G401.6 (cell line): ENCODE data around the gene PGGHG.
"Not testable (repeated sequence)": the region's sequence is repeated elsewhere in the genome, so short reads cannot be mapped to it uniquely, and the experiment has no call there.

Source experiments
- FAIRE-seq: peaks from 2 replicates; lab custom pipeline; 2012; peaks lifted over from hg19 to GRCh38; lab: Jason Lieb, UNC

The PGGHG gene

DNA sequence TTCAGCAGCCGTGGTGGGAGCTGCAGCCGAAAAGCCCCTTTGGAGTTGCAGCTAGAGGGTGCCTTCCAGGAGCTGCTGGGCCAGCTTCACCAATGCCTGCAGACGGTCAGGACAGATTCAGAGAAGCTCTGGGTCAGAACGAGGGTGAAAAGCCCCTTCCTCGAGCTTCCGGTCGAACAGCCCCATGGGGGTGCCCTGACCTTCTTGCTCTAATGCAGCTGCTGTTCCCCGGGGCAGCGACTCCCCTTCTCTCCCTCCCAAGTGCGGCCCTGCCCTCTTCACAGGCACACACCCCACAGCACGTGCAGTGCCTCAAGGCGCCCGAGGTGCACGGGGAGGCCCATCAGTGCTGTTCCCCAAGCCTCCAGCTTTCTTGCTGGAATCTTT, 41.4 kb downstream of the PGGHG start:
- FAIRE-seq, result no peak

DNA sequence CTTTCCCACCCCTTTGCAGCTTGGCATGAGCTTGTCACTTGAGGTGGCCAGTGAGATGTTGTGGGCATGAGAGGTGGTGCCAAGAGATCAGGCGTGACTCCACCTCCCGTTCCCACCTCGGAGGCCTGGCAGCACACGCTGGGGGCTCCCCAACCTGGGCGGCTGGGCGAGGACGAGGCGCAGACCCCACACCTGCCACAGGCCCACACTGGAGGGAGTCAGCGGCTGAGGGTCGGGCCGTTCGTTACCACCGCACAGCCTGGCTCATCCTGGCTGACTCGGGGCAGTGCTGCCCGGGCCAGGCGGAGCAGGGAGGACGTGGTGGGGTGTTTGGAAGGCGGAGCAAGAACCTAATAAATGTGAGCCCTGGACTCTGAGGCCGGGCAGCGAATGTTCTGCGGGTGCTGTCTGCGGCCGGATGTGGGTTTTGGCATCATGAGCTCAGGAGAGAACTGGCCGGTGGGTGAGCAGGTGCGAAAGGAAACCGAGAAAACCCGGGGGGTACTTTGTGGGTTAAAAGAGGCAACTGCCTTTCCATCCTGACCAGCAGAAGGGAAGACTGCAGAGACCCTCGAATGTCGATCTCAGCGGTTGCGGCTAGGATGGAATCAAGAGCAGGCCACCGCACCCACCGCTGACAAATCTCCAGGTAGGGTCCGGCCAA, 41.9 kb downstream of the PGGHG start:
- FAIRE-seq, result no peak

DNA sequence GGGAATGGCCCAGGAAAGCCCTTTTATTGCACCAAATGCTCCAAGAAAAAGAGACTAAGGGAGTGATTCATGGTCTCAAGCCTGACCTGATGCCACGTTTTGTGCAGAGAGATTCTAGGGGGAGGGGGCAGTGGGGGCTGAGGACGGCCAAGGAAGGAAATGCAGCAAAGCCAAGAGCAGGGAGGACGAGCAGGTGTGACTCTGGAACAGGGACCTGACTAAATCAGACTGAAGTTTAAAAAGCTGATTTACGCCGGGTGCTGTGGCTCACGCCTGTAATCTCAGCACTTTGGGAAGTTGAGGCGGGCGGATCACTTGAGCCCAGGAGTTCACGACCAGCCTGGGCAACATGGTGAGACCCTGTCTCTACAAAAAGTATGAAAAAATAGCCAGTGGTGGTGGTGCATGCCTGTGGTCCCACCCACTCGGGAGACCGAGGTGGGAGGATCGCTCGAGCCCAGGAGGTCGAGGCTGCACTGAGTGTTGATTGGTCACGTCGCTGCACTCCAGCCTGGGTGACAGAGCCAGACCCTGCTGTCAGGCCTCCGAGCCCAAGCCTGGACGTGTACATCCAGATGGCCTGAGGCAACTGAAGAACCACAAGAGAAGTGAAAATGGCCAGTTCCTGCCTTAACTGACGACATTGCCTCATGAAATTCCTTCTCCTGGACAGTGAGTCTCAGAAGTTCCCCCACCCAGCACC, 42.6 kb downstream of the PGGHG start:
- no peak for FAIRE-seq

DNA sequence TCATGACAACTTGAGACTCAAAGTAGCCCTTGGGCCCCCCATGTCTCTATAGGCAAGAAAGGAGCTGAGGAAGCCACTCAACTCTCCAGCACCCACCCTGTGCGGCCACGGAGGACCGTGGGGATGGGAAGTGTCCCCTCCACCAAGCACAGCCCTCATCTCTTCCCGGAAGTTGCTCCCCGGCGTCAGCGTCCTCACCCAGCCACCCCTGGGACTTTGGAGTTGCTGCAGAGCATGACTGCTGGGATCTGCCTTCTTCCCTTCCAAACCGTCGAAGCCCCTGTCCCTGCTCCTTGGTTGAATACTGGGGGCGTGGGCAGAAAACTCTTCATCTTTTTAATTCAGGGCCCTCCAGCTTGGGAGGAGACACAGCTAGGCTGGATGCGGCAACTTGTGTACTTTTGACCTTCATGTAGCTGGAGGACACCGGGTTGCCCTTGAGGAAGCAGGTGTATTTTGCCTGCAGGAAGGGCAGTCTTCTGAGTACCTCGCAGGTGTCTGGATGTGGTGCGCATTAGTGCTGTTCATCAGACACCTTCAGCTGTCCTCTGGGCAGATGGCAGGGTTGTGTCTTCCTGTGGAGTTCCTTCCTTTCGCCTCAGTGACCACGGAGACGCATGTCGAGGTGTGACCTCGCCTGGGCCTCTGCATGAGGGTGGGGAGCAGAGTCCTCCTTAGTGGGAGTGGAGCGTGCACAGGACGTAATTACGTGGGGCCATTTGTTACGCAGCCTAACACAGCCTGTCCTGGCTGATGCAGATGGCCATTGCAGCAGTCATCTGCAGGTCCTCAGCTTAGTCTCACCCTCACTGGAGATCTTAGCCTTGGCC, 43.9 kb downstream of the PGGHG start:
- FAIRE-seq, result no peak

DNA sequence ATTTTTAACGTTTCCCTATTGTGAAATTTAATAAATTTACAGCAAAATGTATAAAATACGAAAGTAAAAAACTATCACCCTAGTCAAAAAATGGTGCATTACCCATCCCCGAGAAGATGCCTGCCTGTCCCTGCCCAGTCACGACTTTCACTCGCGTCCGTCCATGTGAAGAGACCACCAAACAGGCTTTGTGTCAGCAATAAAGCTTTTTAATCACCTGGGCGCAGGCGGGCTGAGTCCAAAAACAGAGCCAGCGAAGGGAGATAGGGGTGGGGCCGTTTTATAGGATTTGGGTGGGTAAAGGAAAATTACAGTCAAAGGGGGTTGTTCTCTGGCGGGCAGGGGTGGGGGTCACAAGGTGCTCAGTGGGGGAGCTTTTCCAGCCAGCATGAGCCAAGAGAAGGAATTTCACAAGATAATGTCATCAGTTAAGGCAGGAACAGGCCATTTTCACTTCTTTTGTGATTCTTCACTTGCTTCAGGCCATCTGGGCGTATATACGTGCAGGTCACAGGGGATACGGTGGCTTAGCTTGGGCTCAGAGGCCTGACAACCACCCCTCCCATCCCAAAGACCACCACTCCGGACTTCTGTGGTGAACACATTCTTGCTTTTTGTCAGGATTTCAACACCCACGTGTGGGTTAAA, 44.8 kb downstream of the PGGHG start:
- not testable (repeated sequence) for FAIRE-seq

DNA sequence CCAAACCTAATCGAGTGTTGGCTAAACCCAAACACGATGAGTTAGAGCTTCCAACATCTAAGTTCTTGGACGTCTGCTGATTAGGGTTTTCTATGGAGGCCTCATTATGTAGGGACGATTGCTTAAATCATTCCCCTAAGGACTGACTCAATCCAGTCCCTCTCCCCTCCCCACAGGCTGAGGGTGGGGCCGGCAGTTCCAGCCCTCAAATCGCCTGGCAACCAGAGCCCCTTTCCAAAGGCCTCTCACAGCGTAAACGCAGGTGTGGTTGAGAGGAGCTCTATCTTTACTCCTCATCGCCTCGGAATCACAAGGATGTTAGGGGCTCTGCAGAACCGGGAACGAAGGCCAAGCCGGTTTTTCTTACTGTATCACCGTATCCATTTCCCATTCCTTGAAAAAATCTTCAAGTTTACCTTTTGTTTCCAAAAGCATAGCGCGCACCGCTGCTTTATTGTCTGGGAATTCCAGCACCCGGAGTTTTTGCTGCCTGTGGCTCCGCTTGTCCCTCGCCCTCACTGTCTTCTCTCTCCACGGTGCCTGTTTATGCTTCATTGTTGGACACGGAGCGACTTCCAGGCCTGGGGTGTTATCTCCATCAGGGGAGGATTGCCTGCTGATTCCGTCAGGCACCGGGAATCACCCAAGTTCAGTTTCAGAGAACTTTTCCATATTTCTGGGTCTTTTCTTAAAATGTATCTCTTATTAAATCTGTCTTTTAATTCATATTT, 45.5 kb downstream of the PGGHG start:
- FAIRE-seq, result no peak

DNA sequence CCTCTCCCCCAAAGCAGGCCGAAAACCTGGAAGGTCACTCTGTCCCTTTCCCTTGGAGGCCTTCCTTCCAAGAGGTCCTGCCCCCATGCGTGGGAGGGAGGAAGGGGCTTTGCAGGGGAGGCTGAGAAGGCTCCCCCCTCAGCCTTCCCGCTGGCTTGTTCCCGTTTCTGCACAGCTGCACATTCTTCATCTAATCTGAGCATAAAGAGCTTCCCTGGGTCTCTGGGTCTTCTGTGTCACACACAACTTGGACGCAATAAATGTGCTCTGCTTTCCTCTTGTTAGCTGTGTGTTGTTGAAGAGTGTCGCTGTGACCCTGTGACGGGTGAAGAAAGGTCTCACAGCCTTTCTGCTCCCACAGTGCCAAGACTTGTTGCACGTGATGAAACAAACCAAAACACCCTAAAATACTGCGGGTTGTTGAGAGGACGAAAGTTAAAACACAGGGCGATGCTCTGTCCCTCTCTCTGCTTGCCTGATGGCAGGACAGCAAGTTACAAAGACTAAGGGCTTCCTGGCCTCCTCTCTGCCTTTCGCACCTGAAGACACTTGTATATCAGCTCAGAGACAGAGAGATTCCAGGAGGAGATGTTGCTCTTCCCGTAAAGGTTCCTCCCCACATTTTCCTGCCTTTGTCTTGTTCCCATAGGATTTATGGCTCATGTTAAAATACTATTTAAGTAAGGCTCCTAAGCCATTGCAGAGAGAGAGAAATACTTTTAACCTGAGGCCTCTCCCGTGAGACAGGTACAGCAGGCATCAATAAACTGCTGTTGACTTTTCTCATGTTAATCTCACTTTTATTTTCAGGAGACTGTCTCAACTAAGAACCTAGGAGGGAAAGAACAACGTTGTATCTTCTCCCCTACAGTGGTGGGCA, 47.1 kb downstream of the PGGHG start:
- FAIRE-seq, result no peak

DNA sequence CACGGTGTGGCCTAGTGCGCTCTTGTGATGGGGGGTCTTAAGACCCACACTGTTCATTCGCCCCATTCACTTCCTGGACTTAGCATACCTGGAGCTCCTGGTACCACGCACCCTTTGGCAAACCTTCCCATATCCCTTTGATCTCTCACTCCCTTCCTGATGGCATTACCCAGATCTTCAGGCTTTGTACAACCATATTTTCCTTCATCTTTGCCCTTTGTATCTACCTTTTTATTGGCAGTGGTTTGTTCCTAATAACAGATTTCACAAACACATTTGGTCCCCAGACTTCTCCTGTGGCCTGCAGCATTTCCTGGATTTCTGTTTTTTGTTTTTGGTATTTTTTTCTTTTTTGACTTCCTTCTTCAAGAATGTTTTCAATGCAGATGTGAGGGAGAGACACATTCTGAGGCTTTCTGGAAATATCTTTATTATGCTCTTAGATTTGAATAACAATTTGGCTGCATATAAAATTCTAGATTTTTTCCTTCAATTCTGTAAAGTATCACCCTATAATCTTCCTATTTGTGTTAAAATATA, 47.8 kb downstream of the PGGHG start:
- FAIRE-seq, result no peak

DNA sequence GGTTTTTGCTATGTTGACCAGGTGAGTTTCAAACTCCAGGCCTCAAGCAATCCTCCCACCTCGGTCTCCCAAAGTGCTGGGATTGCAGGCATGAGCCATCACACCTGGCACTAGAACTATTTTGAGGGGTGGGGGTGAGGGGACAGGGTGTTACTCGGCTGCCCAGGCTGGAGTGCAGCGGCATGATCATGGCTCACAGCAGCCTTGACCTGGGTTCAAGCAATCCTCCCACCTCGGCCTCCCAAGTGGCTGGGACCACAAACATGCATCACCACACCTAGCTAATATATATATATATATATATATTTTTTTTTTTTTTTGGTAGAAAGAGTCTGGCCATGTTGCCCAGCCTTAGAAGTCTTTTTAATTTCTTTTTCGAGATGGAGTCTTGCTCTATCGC, 48.8 kb downstream of the PGGHG start:
- no peak for FAIRE-seq

DNA sequence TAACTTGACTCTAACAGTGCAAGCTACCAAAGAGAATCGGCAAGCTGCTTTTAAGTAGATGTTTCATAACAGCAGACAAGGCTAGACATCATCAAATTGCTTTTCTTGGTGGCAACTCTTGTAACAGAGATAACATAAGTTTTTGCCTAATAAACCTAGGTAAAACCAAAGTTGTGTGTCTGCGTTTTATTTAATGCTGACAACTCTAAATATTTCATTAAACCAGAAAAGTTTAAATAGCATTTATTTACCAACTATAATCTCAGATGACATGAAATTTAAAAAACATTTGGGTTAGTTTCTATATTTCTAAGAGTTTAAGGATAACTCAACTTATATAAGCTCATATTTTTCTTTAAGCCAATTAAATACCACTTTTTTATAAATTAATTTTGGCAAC, 51.0 kb downstream of the PGGHG start:
- peak; percentile 8 for FAIRE-seq

DNA sequence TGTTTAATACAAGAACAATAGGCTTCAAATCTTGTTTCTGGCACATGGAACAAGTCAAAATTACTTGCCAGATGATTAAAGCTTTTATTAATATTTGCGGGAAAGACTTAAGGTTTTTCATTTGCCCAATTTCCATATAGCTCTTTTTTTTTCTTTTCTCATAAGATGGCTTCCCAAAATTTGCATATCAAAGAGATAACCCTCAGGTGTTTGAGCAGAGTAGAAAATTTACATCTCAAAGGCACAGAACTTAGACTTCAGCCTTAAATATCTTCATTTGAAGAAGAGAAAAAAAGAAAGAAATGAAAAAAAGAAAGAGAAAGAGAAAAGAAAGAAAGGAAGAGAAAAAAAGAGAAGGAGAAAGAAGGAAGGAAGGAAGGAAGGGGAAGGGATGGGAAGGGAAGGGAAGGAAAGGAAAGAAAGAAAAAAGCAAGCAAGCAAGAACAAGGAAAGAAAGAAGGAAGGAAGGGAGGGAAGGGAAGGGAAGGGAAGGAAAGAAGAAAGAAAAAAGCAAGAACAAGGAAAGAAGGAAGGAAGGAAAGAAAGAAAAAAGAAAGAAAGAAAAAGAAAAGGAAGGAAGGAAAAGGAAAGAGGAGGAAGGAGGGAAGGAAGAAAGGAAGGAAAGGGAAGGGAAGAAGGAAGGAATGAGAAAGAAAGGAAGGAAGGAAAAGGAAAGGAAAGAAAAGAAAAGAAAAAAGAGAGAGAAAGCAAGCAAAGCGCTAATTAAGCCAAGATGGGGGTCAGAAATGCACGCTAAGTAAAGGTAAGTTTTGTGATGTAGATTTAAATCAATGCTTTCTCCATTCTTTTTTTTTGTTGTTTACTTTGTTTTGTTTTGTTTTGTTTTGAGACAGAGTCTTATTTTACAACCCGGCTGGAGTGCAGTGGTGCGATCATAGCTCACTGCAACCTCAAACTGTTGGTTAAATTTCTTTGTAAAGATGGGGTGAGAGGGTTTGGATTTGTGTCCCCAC, 51.9 kb downstream of the PGGHG start:
- FAIRE-seq, result no peak

DNA sequence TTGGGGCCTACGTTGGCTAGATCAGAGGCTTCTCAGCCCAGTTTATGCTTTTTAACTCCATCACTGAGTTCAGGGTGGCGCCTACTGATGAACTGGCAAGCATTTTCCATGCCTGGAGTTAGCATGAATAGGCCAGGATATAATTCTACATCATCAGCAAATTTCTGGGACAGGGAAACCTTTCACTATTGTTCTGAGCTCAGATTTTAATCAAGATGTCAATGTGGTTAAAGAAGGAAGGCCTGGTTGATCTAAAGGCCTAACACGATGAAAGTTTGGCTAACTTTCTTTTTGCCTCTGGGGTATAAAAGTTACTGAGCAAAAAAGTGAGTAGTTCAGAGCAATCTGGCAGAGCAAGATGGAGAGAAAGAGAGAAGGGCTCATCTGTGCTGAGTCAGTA, 53.4 kb downstream of the PGGHG start:
- FAIRE-seq, result no peak

DNA sequence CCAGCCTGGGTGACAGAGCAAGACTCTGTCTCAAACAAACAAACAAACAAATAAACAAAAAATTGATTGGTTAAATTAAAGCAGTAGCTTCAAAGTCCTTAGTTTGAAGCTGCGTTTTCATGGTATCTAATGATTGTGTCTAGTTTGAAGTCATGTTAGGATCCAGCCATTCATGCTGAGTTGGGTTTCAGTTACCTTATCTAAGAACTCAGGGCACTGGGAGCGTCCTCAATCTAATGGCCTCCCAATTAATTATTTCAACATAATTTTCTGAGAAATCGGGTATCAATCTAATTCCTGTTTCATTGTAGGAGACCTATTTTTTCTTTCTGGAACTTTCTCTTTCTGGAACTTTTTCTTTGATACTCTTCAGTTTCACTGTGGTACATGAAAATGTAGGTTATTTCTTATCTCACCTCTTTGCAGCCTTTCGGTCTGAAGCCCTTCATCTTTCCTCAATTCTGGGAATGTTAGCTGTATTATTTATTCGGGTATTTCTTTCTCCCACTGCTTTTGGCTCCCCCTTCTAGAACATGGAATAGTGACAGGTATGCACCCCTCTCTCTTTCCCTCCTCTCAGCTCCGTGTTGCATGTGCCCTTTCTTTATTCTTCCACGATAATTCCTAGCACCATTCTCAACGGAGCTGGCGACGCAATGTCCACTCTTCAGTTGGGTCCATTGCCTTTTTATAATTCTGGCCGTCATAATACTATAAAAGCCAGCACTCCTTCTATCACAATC, 56.1 kb downstream of the PGGHG start:
- no peak for FAIRE-seq
